SKM-1 treated with dmso at 0.1 percent for 144 hours (cell line): ENCODE measurements around the gene ACAA2.
A peak's percentile ranks its signal among the peaks of the same experiment; 100 is the strongest.
"Not testable (repeated sequence)": the region's sequence is repeated elsewhere in the genome, so short reads cannot be mapped to it uniquely, and the experiment has no call there.

Source experiments
- DNase-seq: peaks from one replicate; lab custom pipeline; 2025; ENCODE audit not compliant: unreplicated experiment; lab: John Stamatoyannopoulos, UW

ACAA2 gene

GRCh38 chr18:49845629-49846360 is 32.5 kb upstream of the ACAA2 start:
- DNase-seq, result no peak

GRCh38 chr18:49844903-49845302 is 31.6 kb upstream of the ACAA2 start:
- DNase-seq, result no peak

- DNase-seq, result no peak
These were observed 30.7 kb upstream of the ACAA2 start for GRCh38 chr18:49843778-49844625.

GRCh38 chr18:49843131-49843530 is 29.8 kb upstream of the ACAA2 start:
- DNase-seq, result no peak

GRCh38 chr18:49842656-49843055 is 29.3 kb upstream of the ACAA2 start:
- DNase-seq, result no peak

- DNase-seq, result no peak
These were observed 28.2 kb upstream of the ACAA2 start for GRCh38 chr18:49841236-49842217.

- no peak for DNase-seq
These were observed 25.7 kb upstream of the ACAA2 start for GRCh38 chr18:49839012-49839411.

GRCh38 chr18:49838381-49838780 is 25.0 kb upstream of the ACAA2 start:
- DNase-seq, result no peak

GRCh38 chr18:49837889-49838288 is 24.6 kb upstream of the ACAA2 start:
- DNase-seq, result no peak

- DNase-seq, result not testable (repeated sequence)
These were observed 24.0 kb upstream of the ACAA2 start for GRCh38 chr18:49837316-49837835.

- DNase-seq, result no peak
These were observed 22.1 kb upstream of the ACAA2 start for GRCh38 chr18:49835405-49835804.

GRCh38 chr18:49834258-49834657 is 20.9 kb upstream of the ACAA2 start:
- no peak for DNase-seq

GRCh38 chr18:49833814-49834213 is 20.5 kb upstream of the ACAA2 start:
- DNase-seq, result no peak

GRCh38 chr18:49832221-49832647 is 18.9 kb upstream of the ACAA2 start:
- no peak for DNase-seq

- no peak for DNase-seq
These were observed 14.7 kb upstream of the ACAA2 start for GRCh38 chr18:49827996-49828395.

GRCh38 chr18:49819823-49820671 is 6.7 kb upstream of the ACAA2 start:
- DNase-seq, result no peak

- DNase-seq, result no peak
These were observed 5.8 kb upstream of the ACAA2 start for GRCh38 chr18:49819071-49819662.

- DNase-seq, result no peak
These were observed 4.6 kb upstream of the ACAA2 start for GRCh38 chr18:49817947-49818346.

- DNase-seq, result no peak
These were observed 2.6 kb upstream of the ACAA2 start for GRCh38 chr18:49815927-49816326.

GRCh38 chr18:49814147-49814499 is 790 bp upstream of the ACAA2 start:
- peak; percentile 61 for DNase-seq
